ENCODE measurements around the gene TTLL1.

Gene TTLL1

DNA sequence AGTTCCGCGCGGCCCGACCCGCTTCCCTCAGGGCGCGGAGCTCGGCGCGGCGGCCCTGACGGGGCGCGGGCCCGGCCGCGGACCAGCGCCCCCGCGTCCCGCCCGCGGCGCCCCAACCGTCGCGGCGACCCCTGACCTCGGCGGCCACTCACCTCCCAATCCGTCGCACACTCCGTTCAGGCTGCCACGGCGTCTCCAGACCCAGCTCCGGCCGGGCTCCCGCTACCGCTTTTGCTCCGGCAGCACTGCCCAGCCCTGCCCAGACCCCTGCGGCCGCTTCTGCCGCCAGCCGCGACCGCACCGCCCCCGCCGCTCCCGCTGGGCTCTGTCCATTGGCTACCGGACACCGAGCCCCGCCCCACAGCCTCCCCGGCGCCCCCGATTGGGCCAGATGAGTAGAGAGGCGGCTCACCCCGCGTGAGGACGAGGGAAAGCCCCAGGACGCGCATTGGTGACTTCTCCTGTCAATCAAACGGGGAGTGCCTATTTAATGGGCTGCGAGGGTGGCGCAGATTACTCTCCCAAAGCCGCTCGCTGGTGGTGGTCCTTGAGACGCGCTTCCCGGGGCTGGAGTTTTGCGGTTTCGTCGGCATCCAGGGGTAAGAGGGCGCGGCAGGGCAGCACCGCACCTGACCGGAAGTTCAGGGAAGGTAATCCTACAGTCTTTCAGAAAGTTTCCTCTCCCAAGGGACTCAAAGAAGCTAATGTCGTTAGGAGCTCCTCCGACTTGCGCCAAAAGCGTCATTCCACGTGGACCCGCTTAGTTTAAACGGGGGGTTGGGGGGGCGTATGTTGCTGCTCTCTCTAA is 74.1 kb downstream of the TTLL1 start, which contains the start of gene PACSIN2:
Gene PACSIN2, minus strand, starts transcription at position 281 of the 808 bp plus-strand sequence. CDS start 103,069 bp downstream, outside the sequence.
- WGBS, 2 experiments, result 0 to 1% methylated on average over 84 to 85 of the region's 85 CpGs
- Histone ChIP-seq H3K36me3 (ENCODE audit: control insufficient read depth, insufficient read depth, low read length) (no peaks in the 10 kb centered on the region), H3K4me1 (ENCODE audit: control insufficient read depth, insufficient read depth, low read length) (peaks cover 13% of the 10 kb centered on the region), H3K9me3 (ENCODE audit: control insufficient read depth, low read length) (no peaks in the 10 kb centered on the region), H3K27me3 (ENCODE audit: control insufficient read depth, insufficient read depth, low read length, poor library complexity, severe bottlenecking) (peaks cover 12% of the 10 kb centered on the region), H3K4me3 (ENCODE audit: insufficient read depth, low read depth, low read length) (peak within 1 kb of the TSS; percentile 76), H3K27ac (ENCODE audit: insufficient read depth, low read depth, low read length, poor library complexity, severe bottlenecking) (peak within 1 kb of the TSS; percentile 74)

- Histone ChIP-seq H3K27ac (ENCODE audit: insufficient read depth, low read depth, low read length, poor library complexity, severe bottlenecking) (peak overlapping the region; percentile 74), H3K4me3 (ENCODE audit: insufficient read depth, low read depth, low read length) (peak overlapping the region; percentile 76), H3K4me1 (ENCODE audit: control insufficient read depth, insufficient read depth, low read length) (peaks cover 13% of the 10 kb centered on the region), H3K36me3 (ENCODE audit: control insufficient read depth, insufficient read depth, low read length) (no peaks in the 10 kb centered on the region), H3K27me3 (ENCODE audit: control insufficient read depth, insufficient read depth, low read length, poor library complexity, severe bottlenecking) (peaks cover 12% of the 10 kb centered on the region), H3K9me3 (ENCODE audit: control insufficient read depth, low read length) (no peaks in the 10 kb centered on the region)
- WGBS, 2 experiments, result 0% methylated on average over 37 to 39 of the region's 39 CpGs
These were observed 74.8 kb downstream of the TTLL1 start for GRCh38 chr22:43014316-43014868.

- Histone ChIP-seq H3K36me3 (ENCODE audit: control insufficient read depth, insufficient read depth, low read length) (no peaks in the 10 kb centered on the region), H3K9me3 (ENCODE audit: control insufficient read depth, low read length) (no peaks in the 10 kb centered on the region), H3K4me1 (ENCODE audit: control insufficient read depth, insufficient read depth, low read length) (peaks cover 13% of the 10 kb centered on the region), H3K4me3 (ENCODE audit: insufficient read depth, low read depth, low read length) (peak overlapping the region; percentile 76), H3K27me3 (ENCODE audit: control insufficient read depth, insufficient read depth, low read length, poor library complexity, severe bottlenecking) (peaks cover 12% of the 10 kb centered on the region), H3K27ac (ENCODE audit: insufficient read depth, low read depth, low read length, poor library complexity, severe bottlenecking) (no peak overlapping the region)
- 33 to 36% methylated on average over 14 to 16 of the region's 16 CpGs for WGBS, 2 experiments
These were observed 75.6 kb downstream of the TTLL1 start for GRCh38 chr22:43013355-43014315.

DNA sequence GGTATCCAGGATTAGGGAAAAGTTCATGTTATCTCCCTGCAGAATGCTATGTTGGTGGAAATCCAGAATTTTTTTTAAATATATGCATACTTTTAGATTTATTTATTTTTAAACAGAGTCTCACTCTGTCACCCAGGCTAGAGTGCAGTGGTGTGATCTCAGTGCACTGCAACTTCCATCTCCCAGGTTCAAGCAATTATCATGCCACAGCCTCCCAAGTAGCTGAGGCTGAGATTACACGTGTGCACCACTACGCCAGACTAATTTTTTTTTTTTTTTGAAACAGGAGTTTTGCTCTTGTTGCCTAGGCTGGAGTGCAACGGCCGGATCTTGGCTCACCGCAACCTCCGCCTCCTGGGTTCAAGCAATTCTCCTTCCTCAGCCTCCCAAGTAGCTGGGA is 76.8 kb downstream of the TTLL1 start:
- Histone ChIP-seq H3K9me3 (ENCODE audit: control insufficient read depth, low read length) (no peaks in the 10 kb centered on the region), H3K27me3 (ENCODE audit: control insufficient read depth, insufficient read depth, low read length, poor library complexity, severe bottlenecking) (peaks cover 12% of the 10 kb centered on the region), H3K36me3 (ENCODE audit: control insufficient read depth, insufficient read depth, low read length) (no peaks in the 10 kb centered on the region), H3K27ac (ENCODE audit: insufficient read depth, low read depth, low read length, poor library complexity, severe bottlenecking) (no peak overlapping the region), H3K4me3 (ENCODE audit: insufficient read depth, low read depth, low read length) (no peak overlapping the region), H3K4me1 (ENCODE audit: control insufficient read depth, insufficient read depth, low read length) (peaks cover 13% of the 10 kb centered on the region)
- WGBS, 2 experiments, result 93 to 94% methylated on average over 6 of the region's 6 CpGs

DNA sequence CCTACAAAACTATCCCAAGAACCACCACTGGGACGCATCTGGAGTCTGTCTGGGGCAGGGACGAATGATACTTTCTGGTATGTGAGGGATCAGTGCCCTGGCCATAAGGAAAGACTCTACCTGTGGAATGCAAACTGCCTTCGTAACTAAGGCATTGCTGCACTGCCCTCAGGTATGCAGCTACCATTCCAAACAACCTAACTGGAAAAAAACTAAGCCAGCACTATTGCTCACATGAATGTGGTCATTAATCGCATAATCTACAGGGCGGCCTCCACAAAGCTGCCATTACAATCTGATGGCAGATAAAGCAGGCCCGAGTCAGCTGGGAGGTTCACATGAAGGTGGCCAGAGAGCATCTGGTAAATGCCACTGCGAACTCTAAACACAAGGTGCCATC is 78.1 kb downstream of the TTLL1 start:
- Histone ChIP-seq H3K27ac (ENCODE audit: insufficient read depth, low read depth, low read length, poor library complexity, severe bottlenecking) (no peak overlapping the region), H3K27me3 (ENCODE audit: control insufficient read depth, insufficient read depth, low read length, poor library complexity, severe bottlenecking) (peaks cover 8% of the 10 kb centered on the region), H3K4me1 (ENCODE audit: control insufficient read depth, insufficient read depth, low read length) (peaks cover 13% of the 10 kb centered on the region), H3K9me3 (ENCODE audit: control insufficient read depth, low read length) (no peaks in the 10 kb centered on the region), H3K36me3 (ENCODE audit: control insufficient read depth, insufficient read depth, low read length) (no peaks in the 10 kb centered on the region), H3K4me3 (ENCODE audit: insufficient read depth, low read depth, low read length) (no peak overlapping the region)
- 94 to 95% methylated on average over 7 of the region's 7 CpGs for WGBS, 2 experiments

- Histone ChIP-seq H3K4me3 (ENCODE audit: insufficient read depth, low read depth, low read length) (no peak overlapping the region), H3K27me3 (ENCODE audit: control insufficient read depth, insufficient read depth, low read length, poor library complexity, severe bottlenecking) (no peaks in the 10 kb centered on the region), H3K9me3 (ENCODE audit: control insufficient read depth, low read length) (no peaks in the 10 kb centered on the region), H3K27ac (ENCODE audit: insufficient read depth, low read depth, low read length, poor library complexity, severe bottlenecking) (no peak overlapping the region), H3K36me3 (ENCODE audit: control insufficient read depth, insufficient read depth, low read length) (no peaks in the 10 kb centered on the region), H3K4me1 (ENCODE audit: control insufficient read depth, insufficient read depth, low read length) (peaks cover 13% of the 10 kb centered on the region)
- WGBS, 2 experiments, result 90 to 95% methylated on average over 3 to 4 of the region's 4 CpGs
These were observed 79.7 kb downstream of the TTLL1 start for GRCh38 chr22:43009444-43009843.

DNA sequence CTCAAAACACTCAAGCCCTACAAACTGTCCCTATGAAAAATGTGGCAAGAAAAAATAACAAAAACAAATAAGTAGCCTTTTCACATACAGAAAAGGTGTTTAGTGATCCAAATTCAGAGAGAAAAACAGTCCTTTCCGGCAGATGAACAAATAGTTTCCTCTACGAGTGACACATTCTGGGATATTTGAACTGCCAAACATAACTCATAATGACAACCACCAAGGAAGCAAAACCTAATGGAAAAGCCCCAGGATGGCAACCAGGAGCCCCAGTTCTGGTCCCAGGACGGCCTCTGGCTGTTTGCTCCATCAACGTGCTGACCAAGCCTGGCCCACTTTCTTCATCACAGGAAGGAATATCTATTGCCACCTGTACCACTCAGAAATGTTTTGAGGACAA is 80.3 kb downstream of the TTLL1 start:
- no peaks in the 10 kb centered on the region for H3K36me3 ChIP-seq (ENCODE audit: control insufficient read depth, insufficient read depth, low read length)
- H3K27ac ChIP-seq (ENCODE audit: insufficient read depth, low read depth, low read length, poor library complexity, severe bottlenecking), result no peak overlapping the region
- no peaks in the 10 kb centered on the region for H3K27me3 ChIP-seq (ENCODE audit: control insufficient read depth, insufficient read depth, low read length, poor library complexity, severe bottlenecking)
- H3K4me1 ChIP-seq (ENCODE audit: control insufficient read depth, insufficient read depth, low read length), result peaks cover 13% of the 10 kb centered on the region
- WGBS, 2 experiments, result 94 to 95% methylated on average over 4 of the region's 4 CpGs
- no peak overlapping the region for H3K4me3 ChIP-seq (ENCODE audit: insufficient read depth, low read depth, low read length)
- no peaks in the 10 kb centered on the region for H3K9me3 ChIP-seq (ENCODE audit: control insufficient read depth, low read length)

DNA sequence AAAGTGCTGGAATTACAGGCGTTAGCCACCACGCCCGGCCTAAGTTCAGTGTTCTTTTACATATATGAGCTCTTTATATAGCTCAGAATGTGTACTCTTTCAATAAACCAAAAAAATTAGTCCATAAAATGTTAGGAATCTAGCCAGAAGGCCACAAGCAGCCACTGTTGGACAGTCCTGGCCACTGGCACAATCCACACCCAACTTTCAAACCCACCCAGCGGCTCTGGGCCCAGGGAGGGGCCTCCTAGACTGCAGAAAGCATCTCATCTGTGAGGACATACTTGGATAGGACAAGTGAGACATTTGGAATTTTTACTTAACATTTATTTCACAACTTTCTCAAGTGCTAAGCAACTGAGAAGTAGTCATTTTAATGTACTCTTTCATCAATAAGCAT is 80.7 kb downstream of the TTLL1 start:
- 88 to 94% methylated on average over 2 to 4 of the region's 4 CpGs for WGBS, 2 experiments
- Histone ChIP-seq H3K36me3 (ENCODE audit: control insufficient read depth, insufficient read depth, low read length) (no peaks in the 10 kb centered on the region), H3K27me3 (ENCODE audit: control insufficient read depth, insufficient read depth, low read length, poor library complexity, severe bottlenecking) (no peaks in the 10 kb centered on the region), H3K27ac (ENCODE audit: insufficient read depth, low read depth, low read length, poor library complexity, severe bottlenecking) (no peak overlapping the region), H3K4me1 (ENCODE audit: control insufficient read depth, insufficient read depth, low read length) (peaks cover 10% of the 10 kb centered on the region), H3K9me3 (ENCODE audit: control insufficient read depth, low read length) (no peaks in the 10 kb centered on the region), H3K4me3 (ENCODE audit: insufficient read depth, low read depth, low read length) (no peak overlapping the region)

DNA sequence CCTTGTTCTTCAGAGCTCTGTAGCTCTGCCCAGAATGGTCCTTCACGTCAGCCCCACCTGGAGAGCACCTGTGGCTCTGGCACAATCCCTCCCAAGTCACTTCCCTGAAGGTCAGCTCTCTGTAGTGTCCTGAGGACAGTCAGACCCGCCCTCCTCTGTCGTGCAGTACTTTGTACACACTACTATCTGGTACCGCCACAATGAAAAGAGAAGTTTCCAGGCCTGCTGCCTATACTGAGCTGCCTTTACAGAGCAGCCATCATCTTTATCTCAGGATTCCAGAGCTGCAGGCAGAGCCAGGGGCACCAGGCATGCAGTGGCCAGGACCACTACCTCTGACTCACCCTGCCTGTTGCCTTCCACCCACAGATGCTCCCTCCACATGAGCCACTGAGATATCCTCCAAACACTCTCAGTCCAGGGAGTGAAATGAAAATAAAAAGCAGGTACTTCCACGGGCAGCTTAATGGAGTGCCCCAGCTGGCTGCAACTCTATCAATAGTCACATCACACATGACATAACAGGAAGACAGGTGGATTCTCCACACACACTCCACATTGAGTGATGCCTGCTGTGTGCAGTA is 81.6 kb downstream of the TTLL1 start:
- WGBS, 2 experiments, result 82 to 84% methylated on average over 5 of the region's 5 CpGs
- H3K4me3 ChIP-seq (ENCODE audit: insufficient read depth, low read depth, low read length), result no peak overlapping the region
- H3K4me1 ChIP-seq (ENCODE audit: control insufficient read depth, insufficient read depth, low read length), result peaks cover 3% of the 10 kb centered on the region
- no peaks in the 10 kb centered on the region for H3K36me3 ChIP-seq (ENCODE audit: control insufficient read depth, insufficient read depth, low read length)
- no peak overlapping the region for H3K27ac ChIP-seq (ENCODE audit: insufficient read depth, low read depth, low read length, poor library complexity, severe bottlenecking)
- H3K9me3 ChIP-seq (ENCODE audit: control insufficient read depth, low read length), result no peaks in the 10 kb centered on the region
- no peaks in the 10 kb centered on the region for H3K27me3 ChIP-seq (ENCODE audit: control insufficient read depth, insufficient read depth, low read length, poor library complexity, severe bottlenecking)
